Neural crest cell (in vitro differentiated cells): ENCODE data around the gene MTMR10. TPM values are rescaled to one million over a fixed set of nuclear protein-coding genes. Genes with fewer than 3 reads are reported as not detected.

Experiments used
- DNase-seq: peaks from one replicate; pipeline ENCODE4 v3.0.0; 2021; ENCODE audit warnings: low read depth, mixed read lengths, low spot score
- H3K27ac Mint-ChIP-seq: one replicate; pipeline ENCODE4 v1.8.0; 2021; ENCODE audit warnings: mild to moderate bottlenecking, mixed read lengths; ENCODE audit not compliant: unreplicated experiment
- H3K27me3 Mint-ChIP-seq: 2 replicates; pipeline ENCODE4 v1.8.0; 2021; ENCODE audit warnings: low read depth, mild to moderate bottlenecking, mixed read lengths
- H3K36me3 Mint-ChIP-seq: 2 replicates; pipeline ENCODE4 v1.8.0; 2021; ENCODE audit warnings: low read depth, mild to moderate bottlenecking, mixed read lengths
- H3K4me1 Mint-ChIP-seq: 2 replicates; pipeline ENCODE4 v1.8.0; 2021; ENCODE audit warnings: mixed read lengths
- H3K4me3 Mint-ChIP-seq: one replicate; pipeline ENCODE4 v1.8.0; 2021; ENCODE audit warnings: mild to moderate bottlenecking, mixed read lengths
- H3K9me3 Mint-ChIP-seq: 2 replicates; pipeline ENCODE4 v1.8.0; 2021; ENCODE audit warnings: mixed read lengths
- CTCF ChIP-seq: fragments of 200-600 bp; sonication (generic); conservative IDR thresholded peaks from 2 replicates; pipeline ENCODE4 v1.5.0; 2021; ENCODE audit warnings: antibody characterized with exemption, mild to moderate bottlenecking
- total RNA-seq: library from RNA; stranded (reverse); gene quantifications from 2 replicates; pipeline ENCODE4 v1.2.1, GENCODE V29; 2021

Gene MTMR10
- total RNA-seq, 1 donor from 2014 or later: 18.6 TPM

- peaks cover 58% of the 10 kb centered on the region for H3K36me3 Mint-ChIP-seq
- peaks cover 7% of the 10 kb centered on the region for H3K4me1 Mint-ChIP-seq
- no peak for TF ChIP-seq CTCF
- DNase-seq: no peak
- H3K27me3 Mint-ChIP-seq: no peaks in the 10 kb centered on the region
- H3K4me3 Mint-ChIP-seq: no peak overlapping the region
- peak overlapping the region; percentile 28 for H3K27ac Mint-ChIP-seq
- H3K9me3 Mint-ChIP-seq: peaks cover 2% of the 10 kb centered on the region
These were observed 37.6 kb downstream of the MTMR10 start for GRCh38 chr15:30953731-30954378.

GRCh38 chr15:30953183-30953582 lies 38.2 kb downstream of the MTMR10 start:
- Mint-ChIP-seq H3K9me3 (peaks cover 2% of the 10 kb centered on the region), H3K4me3 (no peak overlapping the region), H3K27ac (no peak overlapping the region), H3K27me3 (no peaks in the 10 kb centered on the region), H3K36me3 (peaks cover 64% of the 10 kb centered on the region), H3K4me1 (peaks cover 7% of the 10 kb centered on the region)
- DNase-seq: no peak
- no peak for TF ChIP-seq CTCF

- peaks cover 25% of the 10 kb centered on the region for H3K36me3 Mint-ChIP-seq
These were observed 47.6 kb downstream of the MTMR10 start for GRCh38 chr15:30943654-30944335.

GRCh38 chr15:30941520-30941919 lies 49.9 kb downstream of the MTMR10 start:
- no peaks in the 10 kb centered on the region for H3K27me3 Mint-ChIP-seq
- TF ChIP-seq CTCF: no peak
- H3K4me3 Mint-ChIP-seq: no peak overlapping the region
- H3K9me3 Mint-ChIP-seq: no peaks in the 10 kb centered on the region
- peaks cover 19% of the 10 kb centered on the region for H3K36me3 Mint-ChIP-seq
- H3K27ac Mint-ChIP-seq: no peak overlapping the region
- H3K4me1 Mint-ChIP-seq: no peaks in the 10 kb centered on the region
- no peak for DNase-seq

More at GRCh38 chr15:30943654-30944335, 47.6 kb downstream of the MTMR10 start:
- H3K9me3 Mint-ChIP-seq: no peaks in the 10 kb centered on the region
- H3K27ac Mint-ChIP-seq: no peak overlapping the region
- DNase-seq: no peak
- TF ChIP-seq CTCF: no peak
- H3K4me1 Mint-ChIP-seq: no peaks in the 10 kb centered on the region
- H3K4me3 Mint-ChIP-seq: no peak overlapping the region
- no peaks in the 10 kb centered on the region for H3K27me3 Mint-ChIP-seq

GRCh38 chr15:30940359-30940758 lies 51.1 kb downstream of the MTMR10 start:
- no peaks in the 10 kb centered on the region for H3K27me3 Mint-ChIP-seq
- no peaks in the 10 kb centered on the region for H3K4me1 Mint-ChIP-seq
- peaks cover 16% of the 10 kb centered on the region for H3K36me3 Mint-ChIP-seq
- no peak overlapping the region for H3K27ac Mint-ChIP-seq
- DNase-seq: no peak
- no peaks in the 10 kb centered on the region for H3K9me3 Mint-ChIP-seq
- no peak for TF ChIP-seq CTCF
- no peak overlapping the region for H3K4me3 Mint-ChIP-seq
